ENCODE measurements around the gene RABGEF1.

GRCh38 chr7:66845379-66846095 is 105.0 kb downstream of the RABGEF1 start:
- TF ChIP-seq CTCF (IDR thresholded peaks at IDR 0.05) (no peak), EZH2phosphoT487 (IDR thresholded peaks at IDR 0.05) (no peak)

All from neural progenitor cell (in vitro differentiated cells).